ENCODE results near the gene MOB3C.
A peak's percentile ranks its signal among the peaks of the same experiment; 100 is the strongest.
"Not testable (repeated sequence)": the region's sequence is repeated elsewhere in the genome, so short reads cannot be mapped to it uniquely, and the experiment has no call there.

The MOB3C gene

GRCh38 chr1:46616277-46617107 lies at the start of gene MOB3C:
Gene MOB3C, minus strand, starts transcription at chr1:46616811. Its CDS starts 3,490 bp downstream, at chr1:46613321.
- DNase-seq: no peak

GRCh38 chr1:46665983-46666382 lies 49.4 kb upstream of the MOB3C start:
- DNase-seq: no peak

GRCh38 chr1:46662919-46663318 lies 46.3 kb upstream of the MOB3C start:
- not testable (repeated sequence) for DNase-seq

- not testable (repeated sequence) for DNase-seq
These were observed 43.5 kb upstream of the MOB3C start for GRCh38 chr1:46660116-46660515.

GRCh38 chr1:46659307-46659870 lies 42.8 kb upstream of the MOB3C start:
- DNase-seq: no peak

GRCh38 chr1:46657775-46658174 lies 41.2 kb upstream of the MOB3C start:
- DNase-seq: no peak

- DNase-seq: no peak
These were observed 40.0 kb upstream of the MOB3C start for GRCh38 chr1:46656643-46657042.

- no peak for DNase-seq
These were observed 39.2 kb upstream of the MOB3C start for GRCh38 chr1:46655848-46656247.

- DNase-seq: not testable (repeated sequence)
These were observed 38.1 kb upstream of the MOB3C start for GRCh38 chr1:46654698-46655097.

GRCh38 chr1:46654012-46654411 lies 37.4 kb upstream of the MOB3C start:
- no peak for DNase-seq

- DNase-seq: no peak
These were observed 36.9 kb upstream of the MOB3C start for GRCh38 chr1:46653405-46653958.

GRCh38 chr1:46652321-46653100 lies 35.9 kb upstream of the MOB3C start:
- no peak for DNase-seq

GRCh38 chr1:46651152-46651551 lies 34.5 kb upstream of the MOB3C start:
- DNase-seq: not testable (repeated sequence)

- DNase-seq: no peak
These were observed 33.9 kb upstream of the MOB3C start for GRCh38 chr1:46650491-46650890.

GRCh38 chr1:46649764-46650163 lies 33.2 kb upstream of the MOB3C start:
- DNase-seq: no peak

GRCh38 chr1:46647611-46648010 lies 31.0 kb upstream of the MOB3C start:
- DNase-seq: no peak

GRCh38 chr1:46646844-46647243 lies 30.2 kb upstream of the MOB3C start:
- DNase-seq: no peak

- no peak for DNase-seq
These were observed 29.7 kb upstream of the MOB3C start for GRCh38 chr1:46646331-46646730.

- no peak for DNase-seq
These were observed 29.2 kb upstream of the MOB3C start for GRCh38 chr1:46645815-46646214.

- peak; percentile 84 for DNase-seq
These were observed 26.8 kb upstream of the MOB3C start for GRCh38 chr1:46643368-46643775.

- DNase-seq: no peak
These were observed 25.6 kb upstream of the MOB3C start for GRCh38 chr1:46642115-46642680.

GRCh38 chr1:46639547-46639946 lies 22.9 kb upstream of the MOB3C start:
- DNase-seq: no peak

- no peak for DNase-seq
These were observed 22.3 kb upstream of the MOB3C start for GRCh38 chr1:46638921-46639320.

Measured in NCI-H2171 (cell line).